HG02798 (cell line): ENCODE measurements around the gene KCNN1.
"Not testable (repeated sequence)": the region's sequence is repeated elsewhere in the genome, so short reads cannot be mapped to it uniquely, and the experiment has no call there.

Source experiments
- ATAC-seq: cut with Tn5 transposase; IDR thresholded peaks from one replicate; pipeline ENCODE4 v1.9.1; 2021; ENCODE audit warnings: mild to moderate bottlenecking; ENCODE audit not compliant: unreplicated experiment, poor library complexity

The KCNN1 gene

DNA sequence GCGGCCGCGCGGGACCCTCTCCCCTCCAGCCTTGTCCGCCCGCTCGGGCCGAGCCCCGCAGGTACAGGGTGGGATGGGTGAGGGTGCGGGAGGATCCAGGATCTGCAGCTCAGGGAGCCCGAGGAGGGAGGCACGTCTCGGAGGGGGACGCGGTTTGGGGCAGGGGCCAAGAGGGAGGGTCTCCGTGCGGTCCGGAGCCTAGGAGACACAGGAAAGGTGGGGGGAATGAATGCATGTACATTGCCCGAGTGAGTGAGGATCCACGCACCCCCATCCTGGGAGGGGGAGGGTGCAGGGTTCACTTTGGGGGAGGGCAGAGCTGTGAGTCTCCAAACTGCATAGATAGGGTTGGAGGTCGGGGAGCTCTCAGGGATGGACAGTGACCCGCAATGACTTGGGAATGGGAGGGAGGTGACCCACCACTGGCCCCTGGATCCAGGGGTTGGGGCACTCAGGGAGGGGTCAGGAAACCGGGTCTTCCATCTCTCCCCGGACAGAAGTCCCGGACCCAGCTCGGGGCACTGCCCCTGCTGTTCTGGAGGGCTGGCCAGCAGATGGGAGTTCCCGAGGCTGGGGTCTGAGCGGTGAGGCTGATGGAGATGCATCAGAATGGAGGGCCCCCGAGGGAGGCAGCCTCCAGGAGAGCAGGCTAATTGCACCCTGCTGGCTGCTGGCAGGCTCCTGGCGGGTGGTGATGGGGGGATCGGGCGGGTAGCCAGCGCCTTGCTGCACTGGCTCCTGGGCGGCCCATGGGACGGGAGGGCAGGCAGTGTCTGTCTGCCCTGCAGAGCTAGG lies 547 bp downstream of the KCNN1 start:
- ATAC-seq = no peak

DNA sequence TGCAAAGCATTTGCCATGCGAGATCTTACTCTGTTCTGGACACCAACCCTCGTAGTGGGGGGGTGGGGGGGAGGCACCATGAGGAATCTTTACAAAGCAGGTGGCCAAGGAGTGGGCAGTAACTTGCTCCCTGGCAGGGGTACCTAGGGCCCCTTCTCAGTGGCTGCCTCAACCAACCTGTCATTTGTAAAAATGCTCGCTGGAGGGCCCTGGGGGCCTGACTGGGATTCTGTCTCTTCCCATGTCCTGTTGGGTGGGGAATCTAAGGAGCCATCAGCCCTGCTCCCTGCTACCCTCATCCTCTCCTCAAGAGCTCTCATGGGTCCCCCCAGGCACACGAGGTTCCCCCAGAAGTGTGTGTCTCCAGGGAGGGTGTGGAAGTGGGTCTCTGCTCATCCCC lies 1.5 kb downstream of the KCNN1 start:
- no peak for ATAC-seq

DNA sequence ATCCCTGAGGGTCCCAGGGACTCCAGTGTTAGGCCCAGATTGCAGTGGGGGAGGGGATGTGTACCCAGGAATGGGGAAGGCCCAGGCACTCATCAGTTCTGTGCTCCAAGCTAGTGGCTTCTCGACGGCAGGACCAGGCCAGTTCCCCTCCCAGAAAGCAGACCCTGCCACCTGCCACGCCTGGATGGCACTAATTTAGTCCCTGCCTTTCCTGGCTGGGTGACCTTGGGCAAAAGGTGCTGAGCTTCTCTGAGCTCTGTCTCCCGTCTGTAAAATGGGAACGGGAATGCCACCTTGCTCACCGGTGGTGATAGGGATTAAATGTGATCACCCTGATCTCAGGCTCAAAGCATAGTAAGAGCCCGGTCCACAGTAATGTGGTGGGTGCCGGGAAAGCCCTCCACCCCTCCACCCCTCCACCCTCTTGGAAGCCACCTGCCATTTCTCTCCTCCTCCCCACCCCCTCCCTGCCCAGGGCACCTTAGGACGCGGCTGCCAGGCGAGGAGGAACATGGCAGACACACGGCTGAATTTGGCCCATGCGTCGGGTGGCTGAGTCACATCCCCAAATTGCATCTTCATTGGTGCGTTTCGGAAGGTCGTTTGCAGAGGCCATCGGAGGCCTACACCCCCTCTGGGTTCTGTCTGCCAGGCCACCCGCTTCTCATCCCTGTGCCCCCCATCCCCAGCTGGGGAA lies 2.3 kb downstream of the KCNN1 start:
- ATAC-seq = no peak

DNA sequence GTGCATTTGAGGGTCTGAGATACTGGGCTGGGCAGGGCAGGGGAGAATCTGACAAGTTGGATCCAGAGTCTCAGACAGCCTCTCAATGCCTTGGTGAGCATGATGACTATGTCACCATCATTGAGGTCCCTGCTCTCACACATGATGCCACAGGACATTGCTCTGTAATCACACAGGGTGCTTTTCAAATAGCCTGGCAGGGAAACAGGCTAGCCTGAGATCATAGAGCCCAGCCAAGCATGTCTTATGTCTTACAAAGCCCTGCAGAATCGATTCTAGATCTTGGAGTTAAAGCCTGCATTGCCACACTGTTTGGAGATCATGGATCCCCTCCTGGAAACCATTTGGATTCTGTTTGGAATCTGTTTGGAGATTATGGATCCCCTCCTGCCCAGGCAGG lies 5.3 kb downstream of the KCNN1 start:
- no peak for ATAC-seq

DNA sequence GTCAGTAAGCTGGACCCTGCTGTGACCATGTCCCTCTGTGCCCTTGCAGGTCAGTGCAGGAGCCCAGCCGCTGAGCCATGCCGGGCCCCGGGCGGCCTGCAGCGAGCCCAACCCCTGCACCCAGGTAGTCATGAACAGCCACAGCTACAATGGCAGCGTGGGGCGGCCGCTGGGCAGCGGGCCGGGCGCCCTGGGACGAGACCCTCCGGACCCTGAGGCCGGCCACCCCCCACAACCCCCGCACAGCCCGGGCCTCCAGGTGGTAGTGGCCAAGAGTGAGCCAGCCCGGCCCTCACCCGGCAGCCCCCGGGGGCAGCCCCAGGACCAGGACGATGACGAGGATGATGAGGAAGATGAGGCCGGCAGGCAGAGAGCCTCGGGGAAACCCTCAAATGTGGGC lies 6.9 kb downstream of the KCNN1 start:
- no peak for ATAC-seq

DNA sequence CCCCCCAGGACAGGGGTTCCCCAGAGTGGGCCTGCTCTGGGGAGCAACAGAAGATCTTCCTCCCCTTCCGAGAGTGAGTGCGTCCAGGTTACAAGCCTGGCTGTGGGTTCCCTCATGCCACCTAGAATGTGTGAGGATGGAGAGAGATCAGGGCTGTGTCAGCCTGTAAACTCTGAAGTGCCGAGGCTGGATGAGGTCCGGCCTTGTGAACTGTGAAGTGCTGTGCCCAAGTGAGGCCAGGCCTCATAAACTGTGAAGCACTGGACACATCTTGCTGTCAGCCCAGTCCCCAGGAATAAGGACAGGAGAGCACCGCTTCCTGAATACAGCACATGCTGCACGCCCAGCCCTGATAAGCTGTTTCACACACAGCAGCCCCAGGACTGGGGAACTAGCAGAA lies 7.6 kb downstream of the KCNN1 start:
- ATAC-seq = no peak

DNA sequence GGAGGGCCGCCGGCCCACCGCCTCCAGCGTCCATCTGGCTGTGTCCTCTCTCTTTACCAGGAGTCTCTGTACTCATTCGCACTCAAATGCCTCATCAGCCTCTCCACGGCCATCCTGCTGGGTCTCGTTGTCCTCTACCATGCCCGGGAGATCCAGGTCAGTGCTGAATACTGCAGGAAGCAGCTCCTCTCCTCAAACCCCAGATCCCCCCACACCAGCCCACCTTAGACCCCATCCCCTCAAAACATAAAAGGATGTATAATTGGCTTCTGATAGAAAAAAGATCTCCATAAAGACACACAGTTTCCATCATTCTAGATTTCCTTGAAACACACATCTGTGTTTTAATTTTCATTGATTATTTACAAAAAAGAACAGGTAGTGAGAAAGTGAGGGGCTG lies 8.1 kb downstream of the KCNN1 start:
- no peak for ATAC-seq

DNA sequence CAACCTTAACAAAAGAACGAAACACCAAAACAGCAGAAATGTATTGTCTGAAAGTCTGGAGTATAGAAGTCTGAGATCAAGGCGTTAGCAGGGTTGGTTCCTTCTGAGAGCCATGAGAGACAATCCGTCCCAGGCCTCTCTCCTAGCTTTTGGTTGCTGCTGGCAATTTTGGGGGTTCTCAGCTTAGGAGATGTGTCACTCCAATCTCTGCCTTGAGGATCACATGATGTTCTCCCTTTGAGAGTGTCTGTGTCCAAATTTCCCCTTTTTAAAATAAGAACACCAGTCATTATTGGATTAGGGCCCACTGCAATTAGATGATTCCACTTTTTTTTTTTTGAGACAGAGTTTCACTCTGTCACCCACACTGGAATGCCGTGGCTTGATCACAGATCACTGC lies 10.1 kb downstream of the KCNN1 start:
- ATAC-seq = no peak

DNA sequence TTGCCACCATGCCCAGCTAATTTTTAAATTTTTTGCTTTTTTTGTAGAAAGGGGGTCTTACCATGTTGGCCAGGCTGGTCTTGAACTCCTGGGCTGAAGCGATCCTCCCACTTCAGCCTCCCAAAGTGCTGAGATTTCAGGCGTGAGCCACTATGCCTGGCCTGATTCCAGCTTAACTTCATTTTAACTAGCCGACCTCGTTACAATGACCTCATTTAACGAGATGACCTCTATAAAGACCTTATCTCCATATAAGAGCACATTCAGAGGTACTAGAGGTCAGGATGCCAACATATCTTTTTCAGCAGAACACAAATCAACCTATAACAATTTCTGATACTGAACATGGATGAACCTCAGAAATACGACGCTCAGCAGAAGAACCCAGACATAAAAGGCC lies 10.6 kb downstream of the KCNN1 start:
- no peak for ATAC-seq

DNA sequence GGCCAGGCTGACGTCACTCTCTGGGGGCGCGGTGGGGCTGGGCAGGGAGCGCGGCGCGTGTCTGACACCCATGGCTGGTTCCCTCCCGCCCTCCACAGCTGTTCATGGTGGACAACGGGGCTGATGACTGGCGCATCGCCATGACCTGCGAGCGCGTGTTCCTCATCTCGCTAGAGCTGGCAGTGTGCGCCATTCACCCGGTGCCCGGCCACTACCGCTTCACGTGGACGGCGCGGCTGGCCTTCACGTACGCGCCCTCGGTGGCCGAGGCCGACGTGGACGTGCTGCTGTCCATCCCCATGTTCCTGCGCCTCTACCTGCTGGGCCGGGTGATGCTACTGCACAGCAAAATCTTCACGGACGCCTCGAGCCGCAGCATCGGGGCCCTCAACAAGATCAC lies 14.7 kb downstream of the KCNN1 start:
- no peak for ATAC-seq

DNA sequence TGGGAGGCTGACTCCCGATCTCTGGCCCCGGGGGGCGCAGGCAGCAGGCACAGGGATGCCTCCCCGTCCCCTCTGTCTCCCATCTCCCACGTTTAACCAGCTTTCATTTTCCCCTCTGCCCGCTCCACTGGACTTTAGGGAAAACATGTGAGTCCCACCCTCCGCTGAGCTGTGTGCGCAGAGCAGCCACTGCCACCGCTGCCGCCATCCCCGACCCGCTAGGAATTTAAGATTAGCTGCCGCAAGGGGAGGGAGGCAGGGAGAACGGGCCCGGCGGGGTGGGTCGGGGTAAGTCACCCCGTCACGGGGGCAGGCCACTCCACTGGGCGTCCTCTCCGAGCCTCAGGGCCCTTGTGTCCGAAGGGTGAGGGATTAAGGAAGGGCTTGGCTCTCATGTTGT lies 15.5 kb downstream of the KCNN1 start:
- no peak for ATAC-seq

DNA sequence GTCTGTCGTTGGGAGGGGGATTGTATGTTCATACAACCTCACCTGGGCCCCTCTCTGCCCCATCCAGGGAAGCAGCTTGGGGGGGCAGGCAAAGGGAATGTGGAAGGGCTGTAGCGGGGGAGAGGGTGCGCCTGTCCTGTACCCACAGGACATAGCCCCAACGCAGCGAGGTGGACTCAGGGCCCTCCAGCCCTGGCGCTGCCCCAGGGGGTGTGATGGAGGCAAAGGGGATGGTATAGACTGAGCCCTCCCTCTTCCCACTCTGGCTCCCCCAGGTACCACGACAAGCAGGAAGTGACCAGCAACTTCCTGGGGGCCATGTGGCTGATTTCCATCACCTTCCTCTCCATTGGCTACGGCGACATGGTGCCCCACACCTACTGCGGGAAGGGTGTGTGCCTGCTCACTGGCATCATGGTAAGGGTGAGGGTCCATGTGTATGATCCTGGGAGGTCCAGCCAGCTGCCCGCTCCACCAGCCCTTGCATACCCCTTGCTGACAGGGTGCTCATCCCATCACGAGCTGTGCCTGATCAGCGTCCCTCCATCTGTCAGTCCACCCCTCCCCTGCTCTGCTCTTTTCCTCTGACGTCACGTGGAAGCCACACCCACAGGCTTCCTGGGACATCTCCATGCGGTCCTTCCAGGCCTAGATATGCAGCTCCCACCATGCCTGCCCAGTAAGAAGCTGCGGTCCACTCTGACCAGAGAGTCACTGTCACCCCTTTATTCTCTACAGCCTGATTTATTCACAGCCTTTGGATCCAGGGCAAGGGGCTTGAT lies 18.3 kb downstream of the KCNN1 start:
- no peak for ATAC-seq

DNA sequence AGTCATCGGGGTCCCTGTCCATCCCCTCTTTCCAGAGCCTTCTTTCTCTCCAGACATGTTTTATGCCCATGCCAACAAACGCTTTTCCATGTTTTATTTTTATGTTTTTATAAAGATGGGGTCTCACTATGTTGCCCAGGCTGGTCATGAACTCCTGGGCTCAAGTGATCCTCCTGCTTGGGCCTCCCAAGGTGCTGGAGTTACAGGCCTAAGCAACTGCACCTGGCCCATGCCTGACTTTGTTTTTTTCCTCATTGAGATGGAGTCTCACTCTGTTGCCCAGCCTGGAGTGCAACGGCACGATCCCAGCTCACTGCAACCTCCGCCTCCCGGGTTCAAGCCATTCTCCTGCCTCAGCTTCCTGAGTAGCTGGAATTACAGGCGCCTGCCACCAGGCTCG lies 19.7 kb downstream of the KCNN1 start:
- not testable (repeated sequence) for ATAC-seq

DNA sequence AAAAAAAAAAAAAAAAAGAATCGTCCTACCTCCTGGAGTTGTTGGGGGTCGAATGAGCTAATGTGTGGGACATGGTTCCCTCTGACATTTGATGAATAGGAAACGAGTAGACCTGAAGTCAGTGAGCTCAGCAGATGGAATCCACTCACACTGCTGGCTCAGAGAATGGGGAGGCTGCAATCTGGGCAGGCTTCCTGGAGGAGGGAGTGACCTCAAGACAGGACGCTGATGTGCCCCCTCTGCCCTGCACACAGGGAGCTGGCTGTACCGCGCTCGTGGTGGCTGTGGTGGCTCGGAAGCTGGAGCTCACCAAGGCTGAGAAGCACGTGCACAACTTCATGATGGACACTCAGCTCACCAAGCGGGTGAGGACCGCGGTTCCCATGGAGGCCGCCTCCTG lies 21.3 kb downstream of the KCNN1 start:
- no peak for ATAC-seq

DNA sequence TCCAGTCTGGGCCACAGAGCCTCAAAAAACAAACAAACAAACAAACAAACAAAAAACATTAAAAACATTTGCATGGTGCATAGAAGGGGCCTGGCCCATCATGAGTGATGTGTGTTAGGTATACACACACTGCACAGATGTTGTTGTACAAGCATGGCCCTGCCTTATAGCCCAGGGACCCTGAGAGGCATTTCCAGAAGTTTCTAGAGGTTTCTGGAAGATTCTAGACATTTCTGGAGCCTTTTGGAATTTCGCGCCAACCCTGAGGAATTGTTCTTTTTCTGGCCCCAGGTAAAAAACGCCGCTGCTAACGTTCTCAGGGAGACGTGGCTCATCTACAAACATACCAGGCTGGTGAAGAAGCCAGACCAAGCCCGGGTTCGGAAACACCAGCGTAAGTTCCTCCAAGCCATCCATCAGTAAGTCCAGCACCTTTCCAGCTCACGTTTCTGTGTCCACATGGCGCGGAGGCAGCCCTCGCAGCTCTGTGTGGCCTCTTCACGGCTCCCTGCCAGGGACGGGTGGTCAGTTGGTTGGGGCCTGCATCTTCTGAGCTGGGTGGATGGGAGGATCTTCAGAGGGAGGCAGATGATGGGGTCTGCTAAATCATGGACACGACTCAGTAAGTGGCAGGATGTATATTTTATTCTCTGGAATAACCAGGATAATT lies 22.7 kb downstream of the KCNN1 start:
- no peak for ATAC-seq

DNA sequence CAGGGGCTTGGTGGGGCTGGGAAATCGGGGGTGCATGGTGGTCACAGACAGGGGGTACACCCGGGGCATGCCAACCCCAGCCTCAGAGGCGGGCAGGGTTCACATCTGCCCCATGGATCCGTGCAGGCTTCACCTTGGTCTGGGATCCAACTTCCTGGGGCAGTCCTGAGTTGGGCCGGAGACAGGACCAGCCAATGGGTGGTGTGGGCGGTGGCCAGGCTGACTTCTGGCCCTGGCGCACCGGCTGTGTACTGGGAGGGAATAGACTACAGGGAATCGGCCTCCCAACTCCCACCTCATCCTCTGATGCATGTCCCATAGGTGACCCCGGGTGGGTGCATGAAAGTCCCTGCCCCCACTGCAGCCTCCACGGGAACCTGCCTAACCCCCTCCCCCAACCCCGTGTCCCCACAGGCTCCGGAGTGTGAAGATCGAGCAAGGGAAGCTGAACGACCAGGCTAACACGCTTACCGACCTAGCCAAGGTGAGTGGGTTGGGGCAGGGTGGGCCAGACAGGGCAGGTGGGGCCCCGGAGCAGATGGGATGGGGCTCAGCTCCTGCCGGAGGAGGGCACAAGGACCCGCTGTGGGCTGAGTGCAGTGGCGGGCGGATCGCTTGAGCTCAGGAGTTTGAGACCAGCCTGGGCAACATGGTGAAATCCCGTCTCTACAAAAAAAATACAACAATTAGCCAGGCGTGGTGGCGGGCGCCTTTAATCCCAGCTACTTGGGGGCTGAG lies 26.3 kb downstream of the KCNN1 start:
- no peak for ATAC-seq

DNA sequence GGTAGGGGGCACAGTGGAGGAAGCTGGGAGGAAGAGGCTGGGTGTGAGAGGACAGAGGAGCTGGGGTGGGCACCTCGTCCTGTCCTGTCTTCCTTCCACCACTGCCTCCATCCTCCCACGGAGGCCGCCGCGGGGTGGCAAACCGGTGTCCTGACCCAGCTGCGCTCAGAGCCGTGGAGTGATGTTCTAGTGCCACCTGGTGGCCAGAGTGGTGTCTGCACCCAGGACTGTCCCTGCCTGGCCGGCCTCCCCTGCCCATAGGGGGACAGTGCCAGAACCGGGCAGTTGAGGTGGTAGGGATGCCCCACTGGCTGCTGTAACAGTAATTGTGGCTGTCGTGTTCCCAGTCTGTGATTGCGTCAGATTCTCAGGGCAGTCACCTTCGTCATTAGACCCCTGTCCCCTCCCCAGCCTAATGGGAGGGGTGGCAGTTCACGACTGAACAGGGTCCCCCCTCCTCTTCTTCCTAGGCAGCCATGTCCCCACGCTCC lies 30.0 kb downstream of the KCNN1 start:
- peak; percentile 47 for ATAC-seq

DNA sequence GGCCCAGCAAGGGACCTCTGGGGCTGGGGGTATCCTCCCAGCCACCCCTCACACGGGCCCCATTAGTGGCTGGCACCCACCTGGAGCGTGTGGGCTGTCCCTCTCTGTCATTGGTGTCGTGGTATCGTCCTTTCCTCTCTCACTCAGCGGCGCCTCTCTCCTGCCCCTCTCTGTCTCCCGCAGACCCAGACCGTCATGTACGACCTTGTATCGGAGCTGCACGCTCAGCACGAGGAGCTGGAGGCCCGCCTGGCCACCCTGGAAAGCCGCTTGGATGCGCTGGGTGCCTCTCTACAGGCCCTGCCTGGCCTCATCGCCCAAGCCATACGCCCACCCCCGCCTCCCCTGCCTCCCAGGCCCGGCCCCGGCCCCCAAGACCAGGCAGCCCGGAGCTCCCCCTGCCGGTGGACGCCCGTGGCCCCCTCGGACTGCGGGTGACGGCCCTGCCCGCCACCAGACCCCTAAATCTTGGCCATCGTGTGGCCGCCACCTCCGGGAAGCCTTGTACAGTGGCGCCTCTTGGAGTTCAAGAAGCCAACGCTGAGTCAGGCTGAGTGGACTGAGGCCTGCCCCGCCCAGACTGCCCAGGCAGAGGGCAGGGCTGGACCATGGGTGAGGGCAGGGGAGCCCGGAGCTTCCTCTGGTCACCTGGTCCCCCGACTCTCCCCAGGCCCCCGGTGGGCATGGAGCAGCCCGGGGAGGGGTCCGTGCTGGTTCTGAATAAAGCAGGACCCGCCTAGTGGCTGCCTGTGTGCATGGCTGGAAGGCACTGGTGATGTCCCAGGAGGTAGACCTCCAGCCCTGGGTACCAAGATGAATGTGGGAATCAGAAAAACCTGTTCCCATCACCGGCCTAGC lies 31.3 kb downstream of the KCNN1 start:
- no peak for ATAC-seq

DNA sequence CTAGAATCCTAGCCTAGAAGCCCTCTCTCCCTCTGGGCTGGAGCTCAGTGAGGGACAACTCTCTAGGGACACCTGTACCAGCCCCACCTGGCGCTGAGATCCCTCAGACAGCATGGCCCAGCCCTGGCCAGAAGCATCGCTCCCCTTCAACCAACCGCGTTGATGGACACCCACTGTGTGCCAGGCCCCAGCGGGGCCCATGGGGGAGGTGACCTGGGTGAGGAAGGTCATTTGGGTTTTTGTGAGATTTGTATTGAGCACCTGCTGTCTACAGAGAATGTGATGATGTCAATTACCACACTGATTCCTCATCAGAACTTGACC lies 31.9 kb downstream of the KCNN1 start:
- ATAC-seq = no peak
